ENCODE data around the gene PRDM7. TPM values are rescaled to one million over a fixed set of nuclear protein-coding genes. Genes with fewer than 3 reads are reported as not detected.
"Not testable (repeated sequence)": the region's sequence is repeated elsewhere in the genome, so short reads cannot be mapped to it uniquely, and the experiment has no call there.

The PRDM7 gene
- total RNA-seq, 1 experiment from 2014 or later: not detected

- TF ChIP-seq ZNF281 (CRISPR knock-in tag; IDR thresholded peaks at IDR 0.05): no peak
- TF ChIP-seq ATF3 (CRISPR knock-in tag; conservative IDR thresholded peaks at IDR 0.05): no peak
- no peak for TF ChIP-seq GABPB1 (CRISPR knock-in tag; IDR thresholded peaks at IDR 0.05)
- TF ChIP-seq SOX15 (CRISPR knock-in tag; IDR thresholded peaks at IDR 0.05): no peak
- TF ChIP-seq ZBTB21 (CRISPR knock-in tag; IDR thresholded peaks at IDR 0.05; ENCODE audit: borderline replicate concordance): no peak
- TF ChIP-seq TEAD1 (CRISPR knock-in tag; IDR thresholded peaks at IDR 0.05): no peak
- TF ChIP-seq SMAD3 (CRISPR knock-in tag; IDR thresholded peaks at IDR 0.05; ENCODE audit: borderline replicate concordance): no peak
- TF ChIP-seq ZNF219 (CRISPR knock-in tag; IDR thresholded peaks at IDR 0.05; ENCODE audit: borderline replicate concordance): no peak
These were observed 19.4 kb downstream of the PRDM7 start (continued) for GRCh38 chr16:90057738-90058173.

- H3K27ac Mint-ChIP-seq; ATAC-seq; H3K4me3 Mint-ChIP-seq; POLR2A ChIA-PET; DNase-seq (ENCODE audit: low spot score); H3K4me1 Mint-ChIP-seq; CTCF ChIA-PET: not testable (repeated sequence)
- peaks cover 20% of the 10 kb centered on the region for H3K36me3 Mint-ChIP-seq
- peaks cover 70% of the 10 kb centered on the region for H3K27me3 Mint-ChIP-seq (ENCODE audit: low read depth)
- H3K9me3 Mint-ChIP-seq: peaks cover 58% of the 10 kb centered on the region
These were observed 20.6 kb downstream of the PRDM7 start for GRCh38 chr16:90056521-90056920.

GRCh38 chr16:90055371-90055770 lies 21.8 kb downstream of the PRDM7 start:
- H3K27me3 Mint-ChIP-seq (ENCODE audit: low read depth): peaks cover 63% of the 10 kb centered on the region
- H3K9me3 Mint-ChIP-seq: peaks cover 59% of the 10 kb centered on the region
- CTCF ChIA-PET: no interaction called here
- TF ChIP-seq ZNF396 (CRISPR knock-in tag; IDR thresholded peaks at IDR 0.05; ENCODE audit: borderline replicate concordance): no peak
- no peak for TF ChIP-seq RORB (CRISPR knock-in tag; IDR thresholded peaks at IDR 0.05)
- no peak for TF ChIP-seq ZMAT4 (CRISPR knock-in tag; IDR thresholded peaks at IDR 0.05)
- no peak for TF ChIP-seq NR2C2 (CRISPR knock-in tag; IDR thresholded peaks at IDR 0.05)
- TF ChIP-seq IRF2 (CRISPR knock-in tag; IDR thresholded peaks at IDR 0.05; ENCODE audit: borderline replicate concordance, low read depth): no peak
- no peak for TF ChIP-seq ZNF138 (CRISPR knock-in tag; conservative IDR thresholded peaks at IDR 0.05)
- TF ChIP-seq ZNF219 (CRISPR knock-in tag; IDR thresholded peaks at IDR 0.05; ENCODE audit: borderline replicate concordance): no peak
- TF ChIP-seq ZNF512 (CRISPR knock-in tag; IDR thresholded peaks at IDR 0.05; ENCODE audit: borderline replicate concordance): no peak
- TF ChIP-seq GTF2I (CRISPR knock-in tag; conservative IDR thresholded peaks at IDR 0.05): no peak
- TF ChIP-seq MYBL2 (CRISPR knock-in tag; IDR thresholded peaks at IDR 0.05): no peak
- no peak for TF ChIP-seq E2F4 (CRISPR knock-in tag; IDR thresholded peaks at IDR 0.05; ENCODE audit: borderline replicate concordance, low read depth)
- TF ChIP-seq CTCF (IDR thresholded peaks at IDR 0.05): no peak
- no peak for TF ChIP-seq ESRRA (CRISPR knock-in tag; IDR thresholded peaks at IDR 0.05; ENCODE audit: borderline replicate concordance)
- no peak for TF ChIP-seq ZNF317 (CRISPR knock-in tag; IDR thresholded peaks at IDR 0.05; ENCODE audit: borderline replicate concordance, low read depth)
- no peak for TF ChIP-seq NFYB (CRISPR knock-in tag; conservative IDR thresholded peaks at IDR 0.05; ENCODE audit: low read depth)
- TF ChIP-seq FOXP4 (CRISPR knock-in tag; IDR thresholded peaks at IDR 0.05): no peak
- TF ChIP-seq NR3C1 (CRISPR knock-in tag; conservative IDR thresholded peaks at IDR 0.05; ENCODE audit: low read depth): no peak

More at GRCh38 chr16:90055371-90055770, 21.8 kb downstream of the PRDM7 start:
- DNase-seq (ENCODE audit: low spot score) (no peak), ATAC-seq (no peak)
- no peaks in the 10 kb centered on the region for H3K4me1 Mint-ChIP-seq
- no peak overlapping the region for H3K4me3 Mint-ChIP-seq
- H3K27ac Mint-ChIP-seq: no peak overlapping the region
- H3K36me3 Mint-ChIP-seq: peaks cover 20% of the 10 kb centered on the region
- POLR2A ChIA-PET: no interaction called here

Measured in WTC11 (cell line).